T-helper 17 cell (primary cell): ENCODE results near the gene ZGLP1. TPM values are rescaled to one million over a fixed set of nuclear protein-coding genes. Genes with fewer than 3 reads are reported as not detected.

Experiments
- ATAC-seq: fragments of 150-1000 bp; cut with Tn5 transposase; 2 replicates; pipeline ENCODE4 v1.10.0; 2021; ENCODE audit warnings: mild to moderate bottlenecking, moderate library complexity
- DNase-seq, 3 donors: peaks; one replicate each; pipeline versions ENCODE4 v3.0.0 to v3.0.0-alpha.2; 2020 to 2021
- H3K9me3 ChIP-seq: one replicate; pipeline ENCODE4 v1.7.0; 2013; ENCODE audit warnings: low read length, mild to moderate bottlenecking; ENCODE audit not compliant: control insufficient read depth, poor library complexity, severe bottlenecking
- H3K27ac Mint-ChIP-seq: one replicate; pipeline ENCODE4 v1.8.0; 2022; ENCODE audit warnings: mild to moderate bottlenecking, moderate library complexity, mixed read lengths
- H3K27me3 Mint-ChIP-seq: one replicate; pipeline ENCODE4 v1.8.0; 2022; ENCODE audit warnings: mixed read lengths
- H3K36me3 Mint-ChIP-seq: one replicate; pipeline ENCODE4 v1.8.0; 2022; ENCODE audit warnings: low read depth, mixed read lengths
- H3K4me1 Mint-ChIP-seq: one replicate; pipeline ENCODE4 v1.8.0; 2022; ENCODE audit warnings: mild to moderate bottlenecking, mixed read lengths
- H3K4me3 Mint-ChIP-seq: one replicate; pipeline ENCODE4 v1.8.0; 2022; ENCODE audit warnings: mild to moderate bottlenecking, moderate library complexity, mixed read lengths
- total RNA-seq, 4 donors: library from RNA in 2 of 4; stranded (reverse) in 2 of 4; gene quantifications; one replicate each; pipeline ENCODE4 v1.2.3 and lab custom pipeline; 2022 to 2026

The ZGLP1 gene
- total RNA-seq, 2 donors from 2014 or later = 1.1 to 2.4 TPM

DNA sequence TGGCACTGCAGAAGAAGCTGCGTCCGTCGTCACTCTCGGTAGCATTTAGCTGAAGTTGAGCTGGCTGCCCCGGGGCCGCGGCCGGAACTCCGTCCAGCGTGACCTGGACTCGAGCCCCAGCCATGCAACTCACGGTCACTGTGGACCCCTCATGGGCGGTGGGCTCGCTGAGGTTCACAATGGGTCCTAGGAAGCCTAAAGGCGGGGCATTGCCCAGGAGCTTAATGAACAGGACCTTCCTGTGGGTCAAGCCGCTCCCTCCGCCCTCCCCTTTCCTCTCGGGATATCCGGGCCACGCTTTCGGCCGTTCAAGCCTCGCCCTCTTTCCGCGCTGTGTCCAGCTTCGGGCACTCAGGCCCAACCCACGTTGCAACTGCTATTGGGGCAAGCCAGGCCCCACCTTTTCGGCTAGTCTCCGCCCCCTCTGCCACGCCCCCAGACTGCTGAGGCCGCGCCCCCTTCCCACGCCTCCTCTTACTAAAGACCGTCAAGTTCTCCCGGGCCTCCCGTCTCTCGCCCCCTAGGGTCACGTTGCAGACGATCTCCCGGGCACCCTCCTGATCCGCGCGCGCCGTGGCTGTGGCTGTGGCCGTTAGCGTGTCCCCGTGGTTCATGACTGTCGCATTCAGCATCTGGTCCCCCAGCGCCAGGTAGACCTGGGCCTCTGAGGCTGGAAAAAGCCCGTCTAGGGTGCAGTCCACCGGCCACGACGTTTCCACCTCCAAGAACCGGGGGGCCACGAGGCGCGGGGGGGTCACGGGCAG lies 25.2 kb upstream of the ZGLP1 start:
- no peaks in the 10 kb centered on the region for H3K36me3 Mint-ChIP-seq
- no peak for ATAC-seq
- peaks cover 34% of the 10 kb centered on the region for H3K4me1 Mint-ChIP-seq
- H3K27me3 Mint-ChIP-seq = no peaks in the 10 kb centered on the region
- no peaks in the 10 kb centered on the region for H3K9me3 ChIP-seq
- peak overlapping the region; percentile 19 for H3K27ac Mint-ChIP-seq
- DNase-seq = no peak
- no peak overlapping the region for H3K4me3 Mint-ChIP-seq

DNA sequence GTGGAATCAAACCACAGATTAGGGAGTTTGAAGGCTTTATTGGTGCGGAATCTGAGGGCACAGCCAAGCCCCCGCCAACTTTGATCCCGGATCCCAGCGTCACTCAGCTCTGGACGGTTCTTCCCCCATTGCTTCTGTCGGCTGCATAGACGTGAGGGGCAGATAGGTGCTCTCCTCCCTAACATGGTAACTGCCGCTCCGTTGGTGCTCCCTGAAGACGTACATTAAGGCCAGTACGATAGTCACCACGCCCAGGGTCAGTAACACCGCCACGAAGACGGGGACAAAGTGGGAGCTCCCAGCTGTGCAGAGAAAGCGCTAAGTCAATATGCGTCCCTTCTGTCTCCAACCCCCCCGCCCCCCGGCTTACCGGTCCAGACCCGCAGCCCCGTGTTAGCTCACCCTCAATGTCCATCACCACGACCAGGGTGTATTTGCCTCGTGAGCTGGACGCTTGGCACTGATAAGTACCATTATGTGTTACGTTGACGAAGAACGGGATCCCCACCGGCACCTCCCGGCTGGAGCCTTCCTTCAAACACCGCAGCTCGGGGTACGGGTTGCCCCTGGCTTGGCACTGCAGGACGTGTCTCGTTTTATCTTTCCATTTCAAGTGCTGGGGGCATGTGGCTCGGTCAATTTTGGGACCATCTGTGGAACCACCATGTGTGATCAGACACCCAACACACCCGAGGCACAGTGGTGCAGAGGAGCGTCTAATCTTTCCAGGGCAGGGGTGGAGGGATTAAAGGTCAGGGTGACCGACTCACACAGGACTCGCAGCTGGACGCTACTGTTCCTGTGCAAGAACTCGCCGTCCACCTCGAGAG lies 24.4 kb upstream of the ZGLP1 start:
- Mint-ChIP-seq H3K27me3 (no peaks in the 10 kb centered on the region), H3K4me3 (peak overlapping the region; percentile 92), H3K27ac (peak overlapping the region; percentile 81), H3K36me3 (no peaks in the 10 kb centered on the region), H3K4me1 (peaks cover 26% of the 10 kb centered on the region)
- DNase-seq (no peak), ATAC-seq (peak; percentile 1)
- H3K9me3 ChIP-seq = no peaks in the 10 kb centered on the region

DNA sequence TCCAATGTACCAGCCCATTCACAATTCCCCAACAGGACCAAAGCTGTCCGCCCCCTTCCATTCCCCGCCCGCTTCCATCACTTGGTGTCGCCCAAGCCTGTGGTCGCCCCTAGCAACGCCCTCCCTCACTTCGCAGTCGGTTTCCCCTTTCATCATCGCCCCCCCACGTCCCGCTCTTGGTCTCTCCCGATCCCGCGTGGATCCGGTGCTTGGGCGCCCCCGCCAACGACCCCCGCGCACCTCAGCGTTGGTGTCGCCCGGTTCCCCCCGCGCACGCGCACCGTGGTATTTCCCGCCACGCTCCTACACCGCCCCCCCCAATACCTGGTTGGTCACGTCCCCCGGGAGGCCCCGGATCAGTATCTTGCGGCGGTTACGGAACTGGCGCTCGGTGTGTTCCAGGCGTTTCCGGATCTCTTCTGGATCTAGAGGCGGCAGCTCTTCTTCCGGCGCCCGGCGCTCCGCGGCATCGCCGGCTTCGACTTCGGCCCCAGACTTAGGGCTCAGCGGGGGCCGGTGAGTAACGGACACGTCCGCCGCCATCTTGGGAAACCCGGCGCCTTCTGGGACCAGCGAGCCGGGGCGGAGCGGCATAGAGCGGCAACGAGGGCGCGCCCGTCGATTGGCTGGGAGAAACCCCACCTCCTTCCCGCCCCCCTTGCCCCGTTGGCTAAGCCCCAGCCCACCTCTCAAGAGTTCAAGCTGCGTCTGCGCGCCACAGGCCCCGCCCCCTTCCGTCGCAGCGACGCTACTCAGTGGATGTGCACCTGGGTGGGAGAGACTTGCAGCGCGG lies 23.5 kb upstream of the ZGLP1 start, which contains the start of gene RAVER1:
Gene RAVER1, minus strand, starts transcription at position 565 of the 793 bp plus-strand sequence. Its CDS starts 22 bp downstream, at position 543.
- Mint-ChIP-seq H3K27me3 (no peaks in the 10 kb centered on the region), H3K27ac (peak within 1 kb of the TSS; percentile 81), H3K36me3 (no peaks in the 10 kb centered on the region), H3K4me3 (peak within 1 kb of the TSS; percentile 92), H3K4me1 (peaks cover 18% of the 10 kb centered on the region)
- no peaks in the 10 kb centered on the region for H3K9me3 ChIP-seq
- ATAC-seq (peak; percentile 96), DNase-seq (peak; percentile 92 to 98 (median 97))

DNA sequence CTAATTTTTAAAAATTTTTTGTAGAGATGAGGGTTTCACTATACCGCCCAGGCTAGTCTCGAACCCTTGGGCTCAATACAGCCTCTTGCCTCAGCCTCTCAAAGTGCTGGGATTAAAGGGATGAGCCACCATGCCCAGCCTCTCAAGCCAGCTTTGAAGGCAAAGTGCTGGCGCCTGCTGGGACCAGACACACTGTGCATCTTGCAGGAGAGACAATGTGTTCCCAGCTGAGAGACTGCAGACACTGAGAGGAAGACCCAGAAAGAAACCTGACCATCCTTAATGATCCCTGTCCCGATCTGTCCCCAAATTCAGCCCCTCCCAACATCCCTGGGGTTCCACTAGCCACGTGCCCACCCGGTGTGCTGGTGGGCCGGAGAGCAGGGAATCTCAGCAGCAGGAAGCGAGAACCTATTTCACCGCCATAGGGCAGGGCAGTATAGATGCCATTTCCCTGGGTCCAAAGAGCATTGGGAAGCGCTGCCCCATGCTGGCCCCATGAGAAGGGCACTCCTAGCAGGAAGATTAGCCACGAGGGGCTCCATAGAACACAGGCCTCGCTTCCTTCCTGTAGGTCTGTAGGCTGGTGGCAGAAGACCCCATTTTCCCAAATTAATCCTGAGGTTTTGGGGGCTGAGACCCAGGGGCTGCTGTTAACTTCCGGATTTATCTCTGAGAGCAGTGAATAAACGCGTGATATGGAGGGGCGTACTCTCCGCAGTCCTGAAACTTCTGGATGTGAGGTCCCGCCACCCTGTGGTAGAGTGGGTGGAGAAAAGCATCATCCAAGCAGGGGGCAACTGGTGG lies 22.7 kb upstream of the ZGLP1 start:
- Mint-ChIP-seq H3K27ac (peak overlapping the region; percentile 81), H3K36me3 (no peaks in the 10 kb centered on the region), H3K27me3 (no peaks in the 10 kb centered on the region), H3K4me3 (peak overlapping the region; percentile 92), H3K4me1 (peaks cover 18% of the 10 kb centered on the region)
- DNase-seq (no peak), ATAC-seq (no peak)
- H3K9me3 ChIP-seq = no peaks in the 10 kb centered on the region

DNA sequence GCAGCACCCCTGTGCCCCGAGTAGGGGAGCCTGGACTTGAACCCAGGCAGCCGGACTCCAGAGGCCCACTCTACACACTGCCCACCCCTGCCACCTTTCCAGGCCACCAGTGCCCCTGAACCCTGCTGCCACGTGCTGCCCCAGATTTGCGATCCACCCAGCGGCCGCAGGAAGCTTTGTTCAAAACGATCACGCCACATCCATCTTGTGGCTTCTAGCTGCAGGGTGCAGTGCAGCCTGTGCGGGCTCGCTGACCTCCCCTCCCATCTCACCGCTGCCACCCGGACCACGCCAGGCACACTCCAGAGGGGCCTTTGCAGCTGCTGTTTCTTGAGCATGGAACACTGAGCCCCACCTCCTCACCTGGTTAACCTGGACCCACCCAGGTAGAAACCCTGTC lies 19.9 kb upstream of the ZGLP1 start:
- H3K4me1 Mint-ChIP-seq = peaks cover 17% of the 10 kb centered on the region
- H3K27ac Mint-ChIP-seq = no peak overlapping the region
- no peaks in the 10 kb centered on the region for H3K27me3 Mint-ChIP-seq
- no peak overlapping the region for H3K4me3 Mint-ChIP-seq
- ATAC-seq (no peak), DNase-seq (no peak)
- no peaks in the 10 kb centered on the region for H3K36me3 Mint-ChIP-seq
- no peaks in the 10 kb centered on the region for H3K9me3 ChIP-seq

DNA sequence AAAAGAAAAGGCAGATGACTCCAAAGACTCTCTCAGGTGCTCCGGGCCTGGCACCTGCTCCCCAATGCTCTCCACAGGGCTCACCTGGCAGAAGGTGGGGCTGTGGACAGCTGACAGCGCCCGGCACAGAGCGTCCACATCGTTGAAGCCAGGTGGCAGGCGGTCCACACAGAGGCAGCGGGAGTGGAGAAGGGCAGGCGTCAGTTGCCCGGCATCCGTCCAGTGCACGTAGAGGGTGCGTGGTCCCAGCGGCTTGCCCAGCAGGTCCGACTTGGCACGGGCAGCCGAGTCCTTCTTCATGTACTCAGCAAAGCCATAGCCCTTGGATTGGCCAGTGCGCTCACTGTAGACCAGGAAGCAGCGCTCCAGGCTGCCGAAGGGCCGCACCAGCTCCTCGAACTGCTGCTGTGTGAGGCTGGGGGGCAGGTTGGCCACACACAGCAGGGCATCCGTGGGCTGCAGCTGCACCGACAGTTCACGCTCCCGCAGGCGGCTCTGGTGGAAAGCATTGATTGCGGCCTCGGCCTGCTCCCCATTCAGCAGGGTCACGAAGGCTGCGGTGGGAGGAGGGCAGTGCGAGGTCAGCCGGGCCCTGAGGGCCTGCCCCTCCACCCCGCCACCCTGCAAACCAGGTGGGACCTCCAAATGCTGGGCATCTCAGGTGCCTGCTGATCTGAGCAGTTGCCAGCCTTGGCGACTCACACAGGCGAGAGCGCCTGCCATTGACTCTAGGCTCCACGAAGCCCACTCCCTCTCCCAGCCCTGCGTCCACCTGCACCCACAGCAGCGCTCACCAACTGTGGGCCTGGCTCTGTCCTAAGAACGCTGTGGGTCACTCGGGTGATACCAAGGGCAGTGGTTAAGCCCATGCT lies 19.2 kb upstream of the ZGLP1 start:
- ATAC-seq (no peak), DNase-seq (no peak)
- H3K4me1 Mint-ChIP-seq = peaks cover 17% of the 10 kb centered on the region
- no peaks in the 10 kb centered on the region for H3K9me3 ChIP-seq
- H3K36me3 Mint-ChIP-seq = no peaks in the 10 kb centered on the region
- H3K27me3 Mint-ChIP-seq = no peaks in the 10 kb centered on the region
- peak overlapping the region; percentile 4 for H3K27ac Mint-ChIP-seq
- no peak overlapping the region for H3K4me3 Mint-ChIP-seq

- DNase-seq (no peak), ATAC-seq (no peak)
- no peak overlapping the region for H3K27ac Mint-ChIP-seq
- no peak overlapping the region for H3K4me3 Mint-ChIP-seq
- H3K27me3 Mint-ChIP-seq = no peaks in the 10 kb centered on the region
- H3K36me3 Mint-ChIP-seq = no peaks in the 10 kb centered on the region
- H3K9me3 ChIP-seq = no peaks in the 10 kb centered on the region
- peaks cover 10% of the 10 kb centered on the region for H3K4me1 Mint-ChIP-seq
These were observed 18.2 kb upstream of the ZGLP1 start for GRCh38 chr19:10327793-10328192.

- DNase-seq (no peak), ATAC-seq (no peak)
- Mint-ChIP-seq H3K36me3 (peaks cover 4% of the 10 kb centered on the region), H3K4me1 (peaks cover 5% of the 10 kb centered on the region), H3K4me3 (no peak overlapping the region), H3K27ac (no peak overlapping the region), H3K27me3 (no peaks in the 10 kb centered on the region)
- no peaks in the 10 kb centered on the region for H3K9me3 ChIP-seq
These were observed 16.1 kb upstream of the ZGLP1 start for GRCh38 chr19:10325732-10326131.

GRCh38 chr19:10321874-10322835 lies 12.5 kb upstream of the ZGLP1 start:
- peak; percentile 19 for ATAC-seq
- H3K9me3 ChIP-seq = no peaks in the 10 kb centered on the region
- DNase-seq = no peak
- Mint-ChIP-seq H3K4me3 (no peak overlapping the region), H3K27ac (no peak overlapping the region), H3K36me3 (peaks cover 6% of the 10 kb centered on the region), H3K4me1 (peaks cover 8% of the 10 kb centered on the region), H3K27me3 (no peaks in the 10 kb centered on the region)

GRCh38 chr19:10321417-10321797 lies 11.8 kb upstream of the ZGLP1 start:
- Mint-ChIP-seq H3K36me3 (peaks cover 6% of the 10 kb centered on the region), H3K27me3 (no peaks in the 10 kb centered on the region), H3K4me3 (peak overlapping the region; percentile 36), H3K4me1 (peaks cover 8% of the 10 kb centered on the region), H3K27ac (no peak overlapping the region)
- ATAC-seq (peak; percentile 11), DNase-seq (no peak)
- H3K9me3 ChIP-seq = no peaks in the 10 kb centered on the region
